ENCODE measurements around the gene OR51A7. TPM values are rescaled to one million over a fixed set of nuclear protein-coding genes. Genes with fewer than 3 reads are reported as not detected.
A peak's percentile ranks its signal among the peaks of the same experiment; 100 is the strongest.

The OR51A7 gene
- total and polyA plus RNA-seq, 9 of the 15 experiments (the other 6 are each of a cell fraction or from before 2014, with no cell fraction given), result not detected

DNA sequence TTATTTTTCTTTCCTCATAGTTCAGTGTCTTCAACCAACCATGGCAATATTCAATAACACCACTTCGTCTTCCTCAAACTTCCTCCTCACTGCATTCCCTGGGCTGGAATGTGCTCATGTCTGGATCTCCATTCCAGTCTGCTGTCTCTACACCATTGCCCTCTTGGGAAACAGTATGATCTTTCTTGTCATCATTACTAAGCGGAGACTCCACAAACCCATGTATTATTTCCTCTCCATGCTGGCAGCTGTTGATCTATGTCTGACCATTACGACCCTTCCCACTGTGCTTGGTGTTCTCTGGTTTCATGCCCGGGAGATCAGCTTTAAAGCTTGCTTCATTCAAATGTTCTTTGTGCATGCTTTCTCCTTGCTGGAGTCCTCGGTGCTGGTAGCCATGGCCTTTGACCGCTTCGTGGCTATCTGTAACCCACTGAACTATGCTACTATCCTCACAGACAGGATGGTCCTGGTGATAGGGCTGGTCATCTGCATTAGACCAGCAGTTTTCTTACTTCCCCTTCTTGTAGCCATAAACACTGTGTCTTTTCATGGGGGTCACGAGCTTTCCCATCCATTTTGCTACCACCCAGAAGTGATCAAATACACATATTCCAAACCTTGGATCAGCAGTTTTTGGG, 21.6 kb upstream of the OR51A7 start, which contains the start of gene OR51T1 (continued):
- TF ChIP-seq NCOA4 (IDR thresholded peaks at IDR 0.05; ENCODE audit: partially characterized antibody) (no peak), NCOR1 (IDR thresholded peaks at IDR 0.05) (peak; percentile 63), ZBTB5 (IDR thresholded peaks at IDR 0.05) (no peak), GATA2 (CRISPR knock-in tag; IDR thresholded peaks at IDR 0.05) (peak; percentile 33; the same call in 1 of the 2 replicates), TCF7 (IDR thresholded peaks at IDR 0.05; ENCODE audit: borderline replicate concordance) (no peak), RFX7 (CRISPR knock-in tag; IDR thresholded peaks at IDR 0.05) (no peak), ZNF583 (CRISPR knock-in tag; IDR thresholded peaks at IDR 0.05) (no peak), HDAC6 (IDR thresholded peaks at IDR 0.05; ENCODE audit: low read depth, low read length) (no peak), TAL1 (IDR thresholded peaks at IDR 0.05) (peak; percentile 63; the same call in 1 of the 2 replicates), NR2C2 (CRISPR knock-in tag; IDR thresholded peaks at IDR 0.05) (no peak), NR2C2 (tag; IDR thresholded peaks at IDR 0.05) (peak; percentile 14; the same call in 1 of the 2 replicates), PML (IDR thresholded peaks at IDR 0.05; ENCODE audit: low read length) (peak; percentile 66; the same call in 1 of the 2 replicates)
- TF ChIP-seq, protein P1, sequence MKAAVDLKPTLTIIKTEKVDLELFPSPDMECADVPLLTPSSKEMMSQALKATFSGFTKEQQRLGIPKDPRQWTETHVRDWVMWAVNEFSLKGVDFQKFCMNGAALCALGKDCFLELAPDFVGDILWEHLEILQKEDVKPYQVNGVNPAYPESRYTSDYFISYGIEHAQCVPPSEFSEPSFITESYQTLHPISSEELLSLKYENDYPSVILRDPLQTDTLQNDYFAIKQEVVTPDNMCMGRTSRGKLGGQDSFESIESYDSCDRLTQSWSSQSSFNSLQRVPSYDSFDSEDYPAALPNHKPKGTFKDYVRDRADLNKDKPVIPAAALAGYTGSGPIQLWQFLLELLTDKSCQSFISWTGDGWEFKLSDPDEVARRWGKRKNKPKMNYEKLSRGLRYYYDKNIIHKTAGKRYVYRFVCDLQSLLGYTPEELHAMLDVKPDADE (conservative IDR thresholded peaks at IDR 0.05; ENCODE audit: control insufficient read depth, low read depth, low read length), result no peak
- TF ChIP-seq, protein P2, sequence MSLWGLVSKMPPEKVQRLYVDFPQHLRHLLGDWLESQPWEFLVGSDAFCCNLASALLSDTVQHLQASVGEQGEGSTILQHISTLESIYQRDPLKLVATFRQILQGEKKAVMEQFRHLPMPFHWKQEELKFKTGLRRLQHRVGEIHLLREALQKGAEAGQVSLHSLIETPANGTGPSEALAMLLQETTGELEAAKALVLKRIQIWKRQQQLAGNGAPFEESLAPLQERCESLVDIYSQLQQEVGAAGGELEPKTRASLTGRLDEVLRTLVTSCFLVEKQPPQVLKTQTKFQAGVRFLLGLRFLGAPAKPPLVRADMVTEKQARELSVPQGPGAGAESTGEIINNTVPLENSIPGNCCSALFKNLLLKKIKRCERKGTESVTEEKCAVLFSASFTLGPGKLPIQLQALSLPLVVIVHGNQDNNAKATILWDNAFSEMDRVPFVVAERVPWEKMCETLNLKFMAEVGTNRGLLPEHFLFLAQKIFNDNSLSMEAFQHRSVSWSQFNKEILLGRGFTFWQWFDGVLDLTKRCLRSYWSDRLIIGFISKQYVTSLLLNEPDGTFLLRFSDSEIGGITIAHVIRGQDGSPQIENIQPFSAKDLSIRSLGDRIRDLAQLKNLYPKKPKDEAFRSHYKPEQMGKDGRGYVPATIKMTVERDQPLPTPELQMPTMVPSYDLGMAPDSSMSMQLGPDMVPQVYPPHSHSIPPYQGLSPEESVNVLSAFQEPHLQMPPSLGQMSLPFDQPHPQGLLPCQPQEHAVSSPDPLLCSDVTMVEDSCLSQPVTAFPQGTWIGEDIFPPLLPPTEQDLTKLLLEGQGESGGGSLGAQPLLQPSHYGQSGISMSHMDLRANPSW (CRISPR knock-in tag; IDR thresholded peaks at IDR 0.05), result no peak

All from K562 (cell line).